Memory B cell (primary cell): ENCODE data around the gene PITPNM3.
"Not testable (repeated sequence)": the region's sequence is repeated elsewhere in the genome, so short reads cannot be mapped to it uniquely, and the experiment has no call there.

Experiments used
- ATAC-seq: fragments of 150-1000 bp; cut with Tn5 transposase; 2 replicates; pipeline ENCODE4 v1.10.0; 2021; ENCODE audit warnings: low read depth, mild to moderate bottlenecking, moderate library complexity
- DNase-seq, 2 donors: peaks; one replicate each; pipeline ENCODE4 v3.0.0; 2022; ENCODE audit warnings: low spot score in 2 of 2
- H3K27ac Mint-ChIP-seq: one replicate; pipeline ENCODE4 v1.8.0; 2022; ENCODE audit warnings: mild to moderate bottlenecking, moderate library complexity, mixed read lengths
- H3K27me3 Mint-ChIP-seq: one replicate; pipeline ENCODE4 v1.8.0; 2022; ENCODE audit warnings: mixed read lengths
- H3K36me3 Mint-ChIP-seq: one replicate; pipeline ENCODE4 v1.8.0; 2022; ENCODE audit warnings: mild to moderate bottlenecking, mixed read lengths
- H3K4me1 Mint-ChIP-seq: one replicate; pipeline ENCODE4 v1.8.0; 2022; ENCODE audit warnings: mixed read lengths
- H3K4me3 Mint-ChIP-seq: one replicate; pipeline ENCODE4 v1.8.0; 2022; ENCODE audit warnings: mild to moderate bottlenecking, moderate library complexity, mixed read lengths
- H3K9me3 Mint-ChIP-seq: one replicate; pipeline ENCODE4 v1.8.0; 2022; ENCODE audit warnings: mixed read lengths

The PITPNM3 gene

DNA sequence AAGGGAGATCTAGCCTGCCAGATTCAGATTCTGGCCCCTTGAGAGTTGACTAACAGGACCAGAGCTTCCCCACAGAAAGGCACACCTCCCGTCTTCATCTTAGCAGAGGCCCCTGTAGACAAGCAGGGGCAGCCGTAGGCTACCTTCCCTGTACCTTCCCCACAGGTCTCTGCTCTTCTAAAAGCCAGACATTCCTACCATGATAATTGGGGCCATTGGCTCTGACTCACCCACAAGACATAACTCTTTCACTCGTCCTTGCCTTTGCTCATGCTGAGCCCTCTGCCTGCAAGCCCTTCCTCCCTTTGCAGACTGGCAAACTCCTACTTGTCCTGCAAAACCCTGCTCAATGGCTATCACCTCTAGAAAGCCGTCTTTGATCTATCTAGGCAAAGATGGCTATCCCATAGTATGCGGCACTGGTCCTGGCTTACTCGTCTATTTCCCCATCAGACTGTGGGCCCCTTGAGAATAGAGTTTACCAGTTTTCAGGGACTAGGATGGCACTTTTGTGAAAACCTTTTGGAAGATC, 68.3 kb downstream of the PITPNM3 start:
- Mint-ChIP-seq H3K27me3 (peaks cover 21% of the 10 kb centered on the region), H3K27ac (no peak overlapping the region), H3K4me3 (no peak overlapping the region), H3K36me3 (no peaks in the 10 kb centered on the region), H3K9me3 (no peaks in the 10 kb centered on the region), H3K4me1 (no peaks in the 10 kb centered on the region)
- ATAC-seq (no peak), DNase-seq (no peak)

- Mint-ChIP-seq H3K4me1 (no peaks in the 10 kb centered on the region), H3K36me3 (no peaks in the 10 kb centered on the region), H3K4me3 (no peak overlapping the region), H3K9me3 (no peaks in the 10 kb centered on the region), H3K27ac (no peak overlapping the region), H3K27me3 (peaks cover 19% of the 10 kb centered on the region)
- no peak for ATAC-seq
- no peak for DNase-seq
Measured at GRCh38 chr17:6487251-6488007, 68.9 kb downstream of the PITPNM3 start.

- no peak for DNase-seq
- no peak overlapping the region for H3K27ac Mint-ChIP-seq
- H3K4me3 Mint-ChIP-seq: no peak overlapping the region
- H3K9me3 Mint-ChIP-seq: no peaks in the 10 kb centered on the region
- peaks cover 22% of the 10 kb centered on the region for H3K27me3 Mint-ChIP-seq
- no peaks in the 10 kb centered on the region for H3K36me3 Mint-ChIP-seq
- no peak for ATAC-seq
- H3K4me1 Mint-ChIP-seq: no peaks in the 10 kb centered on the region
Measured at GRCh38 chr17:6485646-6486412, 70.5 kb downstream of the PITPNM3 start.

DNA sequence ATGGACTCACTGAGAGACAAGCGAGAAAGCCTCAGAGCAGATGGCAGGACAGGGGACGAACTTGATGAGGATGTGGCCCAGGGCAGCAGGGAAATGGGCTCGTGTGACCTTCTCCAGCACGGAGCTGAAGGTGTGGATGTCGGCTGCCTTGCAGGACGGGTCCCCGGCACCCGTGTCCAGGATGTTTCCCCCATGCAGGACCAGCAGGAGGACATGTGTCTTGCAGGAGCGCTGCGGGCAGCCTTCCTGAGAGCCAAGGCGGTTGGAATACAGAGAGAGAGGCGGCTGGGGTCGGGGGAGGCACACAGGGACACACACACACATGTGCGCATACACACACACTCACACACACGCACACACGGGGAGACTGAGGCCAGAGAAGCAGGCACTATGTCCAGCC, 72.8 kb downstream of the PITPNM3 start:
- Mint-ChIP-seq H3K27me3 (peaks cover 18% of the 10 kb centered on the region), H3K36me3 (no peaks in the 10 kb centered on the region), H3K4me1 (no peaks in the 10 kb centered on the region), H3K27ac (no peak overlapping the region), H3K4me3 (no peak overlapping the region), H3K9me3 (no peaks in the 10 kb centered on the region)
- no peak for ATAC-seq
- no peak for DNase-seq

DNA sequence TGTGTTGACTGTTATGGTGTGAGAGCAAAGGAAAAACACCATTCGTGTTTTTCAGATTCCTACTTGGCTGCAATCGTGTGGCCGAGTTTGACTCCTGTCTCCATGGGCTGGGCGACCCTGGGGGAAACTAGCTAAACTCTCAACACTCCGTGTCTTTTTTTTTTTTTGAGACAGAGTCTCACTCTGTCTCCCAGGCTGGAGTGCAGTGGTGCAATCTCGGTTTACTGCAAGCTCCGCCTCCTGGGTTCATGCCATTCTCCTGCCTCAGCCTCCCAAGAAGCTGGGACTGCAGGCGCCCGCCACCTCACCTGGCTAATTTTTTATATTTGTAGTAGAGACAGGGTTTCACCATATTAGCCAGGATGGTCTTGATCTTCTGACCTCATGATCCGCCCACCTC, 73.6 kb downstream of the PITPNM3 start:
- ATAC-seq, DNase-seq, H3K36me3 Mint-ChIP-seq, H3K4me1 Mint-ChIP-seq, H3K4me3 Mint-ChIP-seq, H3K27ac Mint-ChIP-seq, H3K9me3 Mint-ChIP-seq: not testable (repeated sequence)
- H3K27me3 Mint-ChIP-seq: peaks cover 14% of the 10 kb centered on the region

DNA sequence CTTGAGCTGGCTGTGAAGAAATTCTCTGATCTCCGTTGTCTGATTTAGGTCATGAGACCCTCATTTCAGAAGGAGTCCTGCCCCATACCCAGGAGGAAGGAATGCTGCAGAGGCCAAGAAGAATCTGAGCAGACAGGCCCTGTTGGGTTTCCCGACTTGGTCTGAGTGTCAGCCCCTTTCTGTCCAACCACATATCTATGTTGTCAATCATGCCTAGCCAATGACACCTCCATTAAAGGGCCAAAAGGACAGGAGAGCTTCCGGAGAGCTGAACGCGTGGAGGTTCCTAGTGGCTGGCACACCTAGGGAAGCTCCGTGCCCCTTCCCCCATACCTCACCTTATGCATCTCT, 74.3 kb downstream of the PITPNM3 start:
- H3K4me1 Mint-ChIP-seq: no peaks in the 10 kb centered on the region
- no peak for DNase-seq
- no peak overlapping the region for H3K27ac Mint-ChIP-seq
- H3K9me3 Mint-ChIP-seq: no peaks in the 10 kb centered on the region
- ATAC-seq: no peak
- H3K4me3 Mint-ChIP-seq: no peak overlapping the region
- H3K36me3 Mint-ChIP-seq: no peaks in the 10 kb centered on the region
- peaks cover 13% of the 10 kb centered on the region for H3K27me3 Mint-ChIP-seq

- Mint-ChIP-seq H3K9me3 (no peaks in the 10 kb centered on the region), H3K4me3 (no peak overlapping the region), H3K27ac (no peak overlapping the region), H3K36me3 (no peaks in the 10 kb centered on the region), H3K27me3 (peaks cover 6% of the 10 kb centered on the region), H3K4me1 (no peaks in the 10 kb centered on the region)
- no peak for DNase-seq
- ATAC-seq: no peak
Measured at GRCh38 chr17:6480303-6480675, 76.1 kb downstream of the PITPNM3 start.

- Mint-ChIP-seq H3K9me3 (no peaks in the 10 kb centered on the region), H3K36me3 (no peaks in the 10 kb centered on the region), H3K4me1 (no peaks in the 10 kb centered on the region), H3K27me3 (peaks cover 6% of the 10 kb centered on the region), H3K27ac (no peak overlapping the region), H3K4me3 (no peak overlapping the region)
- ATAC-seq (no peak), DNase-seq (no peak)
Measured at GRCh38 chr17:6479622-6480302, 76.6 kb downstream of the PITPNM3 start.

DNA sequence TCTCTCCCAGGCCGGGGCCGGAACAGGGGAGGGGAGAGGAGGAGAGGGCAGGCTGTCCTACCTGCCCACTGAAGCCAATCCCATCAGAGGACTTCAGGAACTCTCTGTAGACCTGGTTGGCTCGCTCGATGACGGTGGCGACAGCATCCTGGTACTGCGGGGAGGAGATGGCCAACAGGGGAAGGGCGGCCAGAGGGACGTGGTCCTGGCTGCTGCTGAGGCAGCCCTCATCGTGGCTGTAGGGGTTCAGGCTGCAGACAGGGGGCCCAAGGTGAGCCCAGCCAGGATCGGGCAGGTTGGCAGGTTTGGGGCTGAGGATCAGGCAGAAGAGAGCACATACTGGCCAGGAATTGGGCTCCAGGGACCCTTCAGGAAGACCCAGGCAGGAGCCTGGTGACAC, 77.9 kb downstream of the PITPNM3 start:
- Mint-ChIP-seq H3K27ac (no peak overlapping the region), H3K9me3 (no peaks in the 10 kb centered on the region), H3K4me3 (no peak overlapping the region), H3K27me3 (peaks cover 5% of the 10 kb centered on the region), H3K36me3 (no peaks in the 10 kb centered on the region), H3K4me1 (no peaks in the 10 kb centered on the region)
- no peak for ATAC-seq
- DNase-seq: no peak

- Mint-ChIP-seq H3K9me3 (no peaks in the 10 kb centered on the region), H3K36me3 (no peaks in the 10 kb centered on the region), H3K27me3 (peaks cover 2% of the 10 kb centered on the region), H3K4me1 (peaks cover 2% of the 10 kb centered on the region), H3K4me3 (no peak overlapping the region), H3K27ac (no peak overlapping the region)
- no peak for ATAC-seq
- no peak for DNase-seq
Measured at GRCh38 chr17:6477831-6478383, 78.4 kb downstream of the PITPNM3 start.

GRCh38 chr17:6476810-6477179, 79.6 kb downstream of the PITPNM3 start:
- H3K4me3 Mint-ChIP-seq: no peak overlapping the region
- H3K27me3 Mint-ChIP-seq: peaks cover 2% of the 10 kb centered on the region
- peaks cover 2% of the 10 kb centered on the region for H3K4me1 Mint-ChIP-seq
- H3K36me3 Mint-ChIP-seq: no peaks in the 10 kb centered on the region
- no peak for ATAC-seq
- no peak for DNase-seq
- no peak overlapping the region for H3K27ac Mint-ChIP-seq
- H3K9me3 Mint-ChIP-seq: no peaks in the 10 kb centered on the region

- Mint-ChIP-seq H3K27ac (no peak overlapping the region), H3K9me3 (no peaks in the 10 kb centered on the region), H3K27me3 (no peaks in the 10 kb centered on the region), H3K4me1 (peaks cover 2% of the 10 kb centered on the region), H3K36me3 (no peaks in the 10 kb centered on the region), H3K4me3 (no peak overlapping the region)
- no peak for DNase-seq
- ATAC-seq: no peak
Measured at GRCh38 chr17:6476076-6476809, 80.1 kb downstream of the PITPNM3 start.

GRCh38 chr17:6475411-6475810, 80.9 kb downstream of the PITPNM3 start:
- H3K36me3 Mint-ChIP-seq: no peaks in the 10 kb centered on the region
- no peaks in the 10 kb centered on the region for H3K27me3 Mint-ChIP-seq
- H3K4me1 Mint-ChIP-seq: peaks cover 2% of the 10 kb centered on the region
- no peak for ATAC-seq
- no peak for DNase-seq
- no peaks in the 10 kb centered on the region for H3K9me3 Mint-ChIP-seq
- H3K4me3 Mint-ChIP-seq: no peak overlapping the region
- H3K27ac Mint-ChIP-seq: no peak overlapping the region
